IPS DF 19.7 (cell line): ENCODE measurements around the gene DHFR.
A peak's percentile ranks its signal among the peaks of the same experiment; 100 is the strongest.
"Not testable (repeated sequence)": the region's sequence is repeated elsewhere in the genome, so short reads cannot be mapped to it uniquely, and the experiment has no call there.

Experiments used
- DNase-seq: peaks from one replicate; pipeline ENCODE4 v3.0.0-alpha.2; 2013; ENCODE audit warnings: low read depth, low spot score

DHFR gene

GRCh38 chr5:80654391-80655230, at the start of gene DHFR, which contains the start of gene MSH3:
DHFR (minus strand) TSS chr5:80654983; CDS start chr5:80654489, 494 bp downstream.
MSH3 (plus strand) TSS chr5:80654652; CDS start chr5:80654728, 76 bp downstream.
- peak; percentile 52 for DNase-seq

GRCh38 chr5:80704221-80704620, 49.4 kb upstream of the DHFR start:
- no peak for DNase-seq

- DNase-seq: no peak
These were observed 49.0 kb upstream of the DHFR start for GRCh38 chr5:80703747-80704146.

GRCh38 chr5:80703291-80703690, 48.5 kb upstream of the DHFR start:
- DNase-seq: no peak

- DNase-seq: no peak
These were observed 46.8 kb upstream of the DHFR start for GRCh38 chr5:80701597-80701996.

- no peak for DNase-seq
These were observed 43.6 kb upstream of the DHFR start for GRCh38 chr5:80698369-80698768.

- no peak for DNase-seq
These were observed 42.3 kb upstream of the DHFR start for GRCh38 chr5:80697100-80697499.

GRCh38 chr5:80696450-80696849, 41.7 kb upstream of the DHFR start:
- no peak for DNase-seq

GRCh38 chr5:80695666-80696065, 40.9 kb upstream of the DHFR start:
- no peak for DNase-seq

GRCh38 chr5:80689627-80690026, 34.8 kb upstream of the DHFR start:
- DNase-seq: no peak

GRCh38 chr5:80688648-80689420, 34.1 kb upstream of the DHFR start:
- no peak for DNase-seq

GRCh38 chr5:80686757-80687156, 32.0 kb upstream of the DHFR start:
- DNase-seq: no peak

- DNase-seq: no peak
These were observed 21.9 kb upstream of the DHFR start for GRCh38 chr5:80676706-80677105.

- no peak for DNase-seq
These were observed 17.5 kb upstream of the DHFR start for GRCh38 chr5:80672140-80672736.

- DNase-seq: no peak
These were observed 13.5 kb upstream of the DHFR start for GRCh38 chr5:80668016-80668969.

- DNase-seq: no peak
These were observed 12.6 kb upstream of the DHFR start for GRCh38 chr5:80667384-80667783.

- no peak for DNase-seq
These were observed 10.3 kb upstream of the DHFR start for GRCh38 chr5:80665057-80665456.

GRCh38 chr5:80662108-80662507, 7.3 kb upstream of the DHFR start:
- no peak for DNase-seq

GRCh38 chr5:80660661-80661060, 5.9 kb upstream of the DHFR start:
- DNase-seq: not testable (repeated sequence)

GRCh38 chr5:80659106-80659505, 4.3 kb upstream of the DHFR start:
- DNase-seq: no peak

GRCh38 chr5:80656425-80656824, 1.6 kb upstream of the DHFR start:
- no peak for DNase-seq
